HG02840 (cell line): Measurements from ENCODE around the gene RPS15.

Source experiments
- ATAC-seq: cut with Tn5 transposase; IDR thresholded peaks from one replicate; pipeline ENCODE4 v1.9.1; 2021; ENCODE audit warnings: mild to moderate bottlenecking, moderate library complexity, moderate number of reproducible peaks; ENCODE audit not compliant: unreplicated experiment, low FRiP score

Gene RPS15

GRCh38 chr19:1401138-1401888 is 36.9 kb upstream of the RPS15 start, which contains the start of gene GAMT:
GAMT (minus strand) TSS chr19:1401542; CDS start chr19:1401476, 66 bp downstream.
- no peak for ATAC-seq

DNA sequence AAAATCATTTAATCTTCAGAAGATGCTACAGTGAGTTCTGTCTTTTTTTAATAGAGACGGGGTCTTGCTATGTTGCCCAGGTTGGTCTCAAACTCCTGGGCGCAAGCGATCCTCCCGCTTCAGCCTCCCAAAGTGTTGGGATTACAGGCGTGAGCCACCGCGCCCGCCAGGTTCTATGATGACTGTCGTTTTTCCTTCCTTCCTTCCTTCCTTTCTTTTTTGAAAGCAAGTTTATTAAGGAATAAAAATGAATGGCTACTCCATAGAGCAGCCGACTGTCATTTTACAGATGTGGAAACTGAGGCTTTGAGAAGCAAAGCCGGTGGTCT is 36.3 kb upstream of the RPS15 start:
- ATAC-seq, result no peak

- no peak for ATAC-seq
These were observed 35.7 kb upstream of the RPS15 start for GRCh38 chr19:1402411-1403070.

DNA sequence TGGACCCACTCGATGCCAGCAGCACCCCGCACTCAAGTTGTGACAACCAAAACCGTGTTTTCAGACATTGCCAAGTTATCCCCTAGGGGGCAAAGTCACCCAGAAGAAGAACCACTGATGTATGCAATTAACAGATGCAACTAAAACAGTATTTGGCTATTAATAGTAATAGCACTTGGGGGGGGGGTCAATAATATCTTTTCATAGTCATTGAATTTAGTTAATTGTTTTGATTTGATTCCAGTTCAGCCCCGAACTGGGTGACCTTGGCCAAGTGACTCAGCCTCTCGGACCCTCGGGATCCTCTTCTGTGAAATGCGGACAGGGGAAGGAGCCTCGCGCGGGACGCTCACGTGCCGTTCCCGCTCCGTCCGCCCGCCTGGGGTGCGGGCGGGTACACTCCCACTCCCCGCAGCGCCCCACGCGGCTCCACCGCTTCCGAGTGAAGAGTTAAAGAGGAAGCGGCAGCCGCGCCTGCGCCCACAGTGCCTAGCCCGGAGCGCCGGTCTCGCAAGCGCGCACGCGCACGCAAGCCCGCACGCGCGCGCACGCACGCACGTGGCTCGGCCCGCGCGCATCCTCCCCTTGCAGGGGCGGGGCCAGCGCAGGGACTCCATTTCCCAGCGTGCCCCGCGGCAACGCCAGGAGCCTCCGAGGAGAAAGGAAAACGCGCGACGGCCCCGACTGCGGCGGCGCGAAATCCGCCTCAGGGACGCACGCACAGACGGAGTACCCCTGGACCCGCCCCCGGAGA is 31.2 kb upstream of the RPS15 start:
- ATAC-seq, result peak; percentile 73

DNA sequence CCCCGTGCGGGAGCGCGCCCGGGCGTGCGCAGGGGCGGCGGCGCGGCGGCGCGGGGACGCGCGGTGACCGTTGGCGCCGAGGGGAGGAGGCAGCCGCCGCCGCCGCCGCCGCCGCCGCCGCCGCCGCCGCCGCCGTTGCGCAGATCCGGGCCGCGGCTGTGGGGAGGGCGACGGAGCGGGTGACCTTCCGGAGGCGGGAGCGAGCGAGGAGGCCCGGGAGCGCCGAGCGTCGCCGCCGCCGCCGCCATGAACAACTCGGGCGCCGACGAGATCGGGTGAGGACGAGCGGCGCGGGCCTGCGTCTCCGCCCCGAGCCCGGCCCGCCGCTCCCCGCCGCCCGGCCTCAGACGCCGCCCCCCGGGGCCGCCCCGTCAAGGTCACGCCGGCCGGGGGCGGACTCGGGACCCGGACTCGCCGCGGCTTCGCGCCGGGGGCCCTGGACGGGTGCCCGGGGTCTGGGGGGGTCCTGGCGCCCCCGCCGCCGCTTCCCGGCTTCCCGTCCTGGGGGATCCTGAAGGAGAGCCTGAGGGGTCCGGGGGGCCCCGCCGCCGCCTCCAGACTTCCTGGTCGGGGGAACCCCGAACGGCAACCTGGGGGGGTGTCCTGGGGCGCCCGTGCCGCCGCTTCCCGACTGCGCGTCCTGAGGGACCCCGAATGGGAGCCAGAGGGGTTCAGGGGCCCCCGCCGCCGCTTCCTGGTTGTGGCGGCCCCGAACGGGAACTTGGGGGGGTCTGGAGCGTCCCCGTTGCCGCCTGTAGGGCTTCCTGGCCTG is 30.5 kb upstream of the RPS15 start, which contains the start of gene DAZAP1:
TSS of gene DAZAP1 (plus strand) at position 59 of the 772 bp plus-strand sequence. CDS start at position 247, 188 bp downstream.
- peak; percentile 34 for ATAC-seq

DNA sequence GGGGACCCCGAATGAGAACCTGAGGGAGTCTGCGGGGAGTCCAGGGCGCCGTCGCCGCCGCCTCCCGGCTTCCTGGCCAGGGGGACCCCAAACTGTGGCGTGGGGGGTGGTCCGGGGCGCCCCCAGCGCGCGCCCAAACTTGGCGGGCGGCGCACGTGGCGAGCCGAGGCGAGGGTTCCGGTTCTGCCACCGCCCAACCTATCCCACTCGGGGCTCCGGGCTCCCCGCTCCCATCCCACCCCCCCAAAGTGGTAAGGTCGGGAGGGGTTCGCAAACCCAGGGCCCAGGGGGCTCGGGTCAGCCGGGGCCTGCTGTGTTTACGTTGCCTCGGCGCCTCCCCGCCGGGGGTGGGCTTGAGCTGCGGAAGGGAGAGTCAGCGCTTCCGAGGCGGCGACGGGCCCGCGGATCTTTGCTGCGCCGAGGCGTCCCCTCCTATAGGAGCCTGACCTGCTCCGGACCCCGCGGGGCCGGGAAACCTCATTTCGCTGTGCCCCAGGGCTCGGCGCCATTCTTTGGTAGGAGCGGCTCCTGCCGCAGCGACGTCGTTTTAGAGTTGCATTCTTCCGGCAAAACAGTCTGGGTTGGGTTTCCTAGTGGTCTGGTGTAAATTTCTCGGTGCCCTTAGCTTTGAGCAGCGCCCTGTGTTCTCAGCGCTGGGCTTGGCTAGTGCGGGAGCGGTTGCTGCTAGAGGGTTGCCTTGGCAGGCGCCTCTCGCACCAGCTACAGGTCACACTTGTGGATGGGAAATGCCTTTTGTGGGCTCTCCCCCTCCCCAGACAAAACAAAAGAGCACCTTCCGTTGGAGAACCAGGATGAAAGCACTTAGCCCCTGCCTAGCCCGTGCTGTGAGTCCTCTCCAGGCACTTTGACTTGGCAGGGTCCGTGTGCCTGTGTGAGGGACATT is 29.6 kb upstream of the RPS15 start:
- no peak for ATAC-seq

- ATAC-seq, result no peak
These were observed 28.8 kb upstream of the RPS15 start for GRCh38 chr19:1409204-1410005.

- ATAC-seq, result no peak
These were observed 27.9 kb upstream of the RPS15 start for GRCh38 chr19:1410136-1410786.

GRCh38 chr19:1410789-1411188 is 27.4 kb upstream of the RPS15 start:
- ATAC-seq, result no peak

- ATAC-seq, result no peak
These were observed 26.7 kb upstream of the RPS15 start for GRCh38 chr19:1411255-1412191.

DNA sequence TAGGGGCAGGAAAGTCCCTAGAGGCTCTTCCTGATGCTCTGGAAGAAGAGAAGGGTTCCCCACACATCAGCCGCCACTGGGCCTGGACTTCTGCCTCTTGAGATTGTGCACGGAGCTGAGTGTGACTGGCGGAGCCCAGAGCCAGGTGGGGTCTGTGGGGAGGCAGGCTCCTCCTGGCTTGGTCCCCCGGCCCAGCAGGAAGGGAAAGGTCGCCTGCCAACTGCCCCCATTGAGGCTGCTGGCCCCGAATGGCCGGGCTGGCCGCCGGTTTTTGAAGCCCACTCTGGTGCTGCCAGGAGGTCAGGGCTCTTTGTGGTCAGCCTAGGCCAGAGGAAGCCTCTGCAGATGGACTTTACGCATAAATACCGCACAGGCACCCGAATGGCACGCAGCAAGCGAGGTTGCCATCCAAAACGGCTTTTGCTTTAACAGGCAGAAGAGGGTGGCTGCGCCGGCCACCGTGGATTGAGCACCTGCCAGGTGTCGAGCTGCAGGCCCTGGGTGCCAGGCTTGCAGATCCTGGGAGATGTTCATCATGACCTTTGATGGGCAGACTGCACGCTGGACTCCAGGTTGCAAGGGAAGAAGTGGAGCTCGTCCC is 25.8 kb upstream of the RPS15 start:
- ATAC-seq, result no peak

GRCh38 chr19:1412995-1413800 is 25.0 kb upstream of the RPS15 start:
- ATAC-seq, result no peak

- no peak for ATAC-seq
These were observed 22.0 kb upstream of the RPS15 start for GRCh38 chr19:1416014-1416841.

DNA sequence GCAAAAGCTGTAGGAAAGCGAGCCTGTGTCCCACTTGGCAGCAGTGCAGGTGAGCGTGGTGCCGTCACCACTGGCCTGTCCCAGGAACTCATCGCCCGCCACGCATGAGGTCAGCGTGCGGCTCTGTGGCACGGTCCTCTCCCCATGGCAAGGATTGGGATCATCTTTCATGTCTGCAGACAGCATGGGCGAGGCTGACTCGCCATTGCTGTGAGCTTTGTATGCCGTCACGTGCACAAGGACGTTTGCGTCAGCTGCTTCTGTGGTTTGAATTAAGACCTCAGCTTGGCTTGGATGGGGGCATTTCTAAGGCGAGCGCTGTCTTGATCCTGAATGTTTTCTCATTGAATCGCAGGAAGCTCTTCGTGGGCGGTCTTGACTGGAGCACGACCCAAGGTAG is 21.1 kb upstream of the RPS15 start:
- no peak for ATAC-seq
